ENCODE data around the gene MB.
A peak's percentile ranks its signal among the peaks of the same experiment; 100 is the strongest.
"Not testable (repeated sequence)": the region's sequence is repeated elsewhere in the genome, so short reads cannot be mapped to it uniquely, and the experiment has no call there.

MB gene

DNA sequence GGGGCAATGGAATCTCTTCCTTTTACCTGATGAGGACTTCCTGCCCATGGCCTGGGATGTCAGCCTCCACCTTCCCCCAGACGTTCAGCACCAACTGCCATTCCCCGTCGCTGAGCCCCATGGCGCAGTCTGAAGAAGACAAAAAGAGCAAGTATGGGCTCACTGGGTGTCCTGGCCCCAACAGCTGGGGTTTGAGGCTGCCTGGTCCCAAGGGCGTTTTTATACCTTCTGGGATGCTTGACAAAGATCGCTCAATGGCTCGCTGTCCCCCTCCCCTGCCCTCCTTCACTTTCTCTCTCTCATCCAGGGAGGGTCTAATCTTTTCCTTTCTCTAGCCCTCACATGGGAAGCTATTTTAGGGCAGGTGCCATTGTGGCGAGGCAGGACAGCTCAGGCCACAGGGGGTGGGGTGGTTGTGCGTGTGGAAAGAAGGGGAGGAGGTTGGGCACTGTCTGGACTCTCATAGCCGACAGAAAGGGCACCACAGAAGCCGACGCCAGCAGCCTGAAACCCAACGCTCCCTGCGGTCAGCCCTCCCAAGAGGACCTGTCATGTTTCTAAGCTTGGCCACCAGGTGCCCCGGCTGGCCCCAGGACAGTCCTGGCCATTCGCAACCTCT, at the start of gene MB:
Gene MB, minus strand, starts transcription at position 193 of the 619 bp plus-strand sequence. Its CDS starts 72 bp downstream, at position 121.
- no peak for DNase-seq

DNA sequence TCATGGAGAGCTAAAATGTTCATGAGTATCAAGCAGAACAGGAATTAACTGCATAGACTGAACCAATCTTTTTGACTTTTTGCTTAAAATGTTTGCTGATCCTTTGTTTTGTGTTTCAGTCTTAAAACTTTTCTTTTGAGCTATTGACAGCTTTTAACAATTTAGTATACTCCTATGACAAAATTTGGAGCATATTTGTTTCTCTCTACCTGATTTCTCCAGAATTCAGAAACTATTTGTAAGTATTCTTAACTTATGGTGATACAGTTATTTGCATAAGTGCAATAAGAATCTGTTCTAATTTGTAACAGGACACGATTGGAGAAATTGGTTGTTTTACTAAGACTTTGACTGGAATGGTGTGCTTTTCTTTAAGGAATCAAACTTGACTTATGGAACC, 49.6 kb upstream of the MB start:
- DNase-seq = not testable (repeated sequence)

GRCh38 chr22:35664955-35665587, 47.9 kb upstream of the MB start:
- no peak for DNase-seq

DNA sequence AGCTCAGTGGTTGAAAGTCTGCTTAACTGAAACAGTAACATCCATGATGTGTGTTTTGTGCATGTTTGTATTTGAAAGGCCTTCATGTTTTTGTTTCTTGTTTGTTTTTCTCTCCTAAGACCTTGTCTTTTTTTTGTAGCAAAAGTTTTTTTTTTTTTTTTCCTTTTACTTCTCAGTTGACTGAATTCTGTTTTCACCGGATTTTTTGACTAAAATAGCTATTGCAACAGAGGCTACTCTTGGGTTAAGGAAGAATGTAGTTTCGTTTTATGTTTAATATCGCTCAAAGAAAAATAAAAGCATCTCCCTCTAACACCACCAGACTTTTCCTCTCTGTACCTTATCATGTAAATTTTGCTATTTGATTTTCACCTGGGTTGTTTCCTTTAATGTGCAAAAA, 46.2 kb upstream of the MB start:
- no peak for DNase-seq

DNA sequence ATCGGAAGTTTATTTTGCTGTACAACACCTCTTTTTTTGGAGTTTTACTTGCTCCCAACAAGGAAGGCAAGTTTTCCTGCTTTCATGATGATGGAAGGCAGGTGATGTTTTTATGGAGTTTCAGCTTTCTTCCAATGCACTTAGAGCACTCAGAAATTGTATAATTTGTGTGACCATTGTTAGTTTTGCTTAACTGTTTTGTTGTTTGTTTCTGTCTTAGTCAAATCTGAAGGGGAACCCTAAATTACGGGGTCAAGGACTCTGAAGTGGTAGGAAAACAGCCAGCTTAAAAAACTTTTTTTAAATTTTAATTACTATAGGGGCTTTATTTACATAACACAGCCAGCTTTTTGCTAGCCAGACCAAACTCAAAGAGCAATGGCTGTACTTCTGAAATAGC, 45.8 kb upstream of the MB start:
- no peak for DNase-seq

DNA sequence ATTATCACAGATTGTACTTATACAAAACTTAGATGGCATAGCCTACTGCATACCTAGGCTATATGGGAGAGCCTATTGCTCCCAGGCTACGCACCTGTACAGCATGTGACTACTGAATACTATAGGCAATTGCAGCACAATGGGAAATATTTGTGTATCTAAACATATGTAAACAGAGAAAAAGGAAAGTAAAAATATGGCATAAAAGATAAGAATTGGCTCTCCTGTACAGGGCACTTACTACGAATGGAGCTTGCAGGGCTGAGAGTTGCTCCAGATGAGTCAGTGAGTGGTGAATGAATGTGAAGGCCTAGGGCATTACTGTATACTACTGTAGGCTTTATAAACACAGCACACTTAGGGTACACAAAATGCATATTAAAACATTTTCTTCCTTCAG, 44.3 kb upstream of the MB start:
- DNase-seq = no peak

DNA sequence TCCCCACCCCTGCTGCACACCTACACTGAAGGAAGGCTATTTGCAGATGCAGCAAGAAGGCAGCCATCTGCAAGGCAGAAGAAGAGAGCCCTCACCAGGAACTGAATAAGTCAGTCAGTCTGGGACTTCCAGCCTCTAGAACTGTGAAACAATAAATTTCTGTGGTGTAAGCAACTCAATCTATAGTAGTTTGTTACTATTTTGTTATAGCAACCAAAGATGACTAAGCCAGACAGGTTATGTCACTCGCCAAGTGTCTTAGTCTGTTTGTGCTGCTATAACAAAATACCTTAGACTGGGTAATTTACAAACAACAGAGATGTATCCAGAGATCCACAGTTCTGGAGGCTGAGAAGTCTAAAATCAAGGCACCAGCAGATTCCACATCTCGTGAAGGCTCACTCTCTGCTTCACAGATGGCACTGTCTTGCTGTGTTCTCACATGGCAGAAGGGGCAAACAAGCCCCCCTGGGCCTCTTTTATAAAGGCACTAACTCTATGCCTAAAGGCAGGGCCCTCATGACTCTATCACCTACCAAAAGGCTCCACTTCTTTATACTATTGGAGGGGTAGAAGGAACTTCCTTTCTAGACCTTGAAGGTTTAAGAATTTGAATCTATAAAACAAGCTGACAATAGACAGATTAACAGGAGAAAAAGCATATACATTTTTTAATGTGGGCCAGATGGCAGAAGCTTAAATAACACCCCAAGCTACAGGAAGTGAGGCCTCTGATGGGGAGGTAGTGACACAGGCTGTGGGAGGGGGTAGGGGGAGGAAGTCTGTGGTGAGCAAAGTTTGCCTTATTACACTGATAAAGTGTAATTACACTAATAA, 43.4 kb upstream of the MB start:
- DNase-seq = peak; percentile 58

GRCh38 chr22:35657571-35658312, 40.6 kb upstream of the MB start:
- DNase-seq = no peak

DNA sequence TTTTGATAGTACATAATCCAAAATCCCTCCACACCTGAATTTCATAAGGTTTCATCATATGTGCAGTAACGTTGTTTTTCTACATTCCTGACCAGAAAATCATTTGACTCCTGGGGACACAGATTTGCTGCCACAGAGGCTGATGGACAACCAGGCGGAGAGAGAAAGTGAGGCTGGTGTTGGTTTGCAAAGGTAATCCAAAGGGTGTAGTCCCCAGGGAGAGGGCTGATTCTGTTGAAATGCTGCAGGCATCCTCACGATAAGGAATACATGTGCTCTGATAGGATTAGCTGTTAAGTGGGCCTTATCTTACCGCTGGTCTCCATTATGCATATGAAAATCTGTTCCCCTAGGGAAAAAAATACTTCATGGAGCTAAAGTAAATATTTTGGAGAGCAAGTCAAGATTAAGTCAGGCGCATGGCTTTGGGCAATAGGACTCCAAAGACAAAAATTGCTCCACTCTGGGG, 39.2 kb upstream of the MB start:
- DNase-seq = no peak

- DNase-seq = no peak
Observed at GRCh38 chr22:35653824-35654223, 36.7 kb upstream of the MB start.

DNA sequence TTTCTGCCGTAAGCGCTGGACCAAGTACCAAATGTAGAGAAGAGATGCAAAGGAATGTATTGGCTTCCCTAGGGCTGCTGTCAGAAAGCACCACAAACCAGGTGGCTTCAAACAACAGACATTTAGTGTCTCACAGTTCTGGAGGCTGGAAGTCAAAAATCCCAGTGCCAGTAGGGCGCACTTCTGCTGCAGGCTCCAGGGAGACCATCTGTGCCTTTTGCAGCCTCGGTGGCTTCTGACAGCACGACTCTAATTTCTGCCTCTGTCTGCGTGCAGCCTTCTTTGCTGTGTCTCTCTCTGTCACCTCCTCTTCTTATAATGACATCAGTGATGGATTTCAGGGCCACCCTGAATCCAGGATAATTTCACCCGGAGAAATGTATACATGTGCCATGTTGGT, 34.0 kb upstream of the MB start:
- no peak for DNase-seq

- DNase-seq = no peak
Observed at GRCh38 chr22:35649636-35650250, 32.6 kb upstream of the MB start.

- DNase-seq = no peak
Observed at GRCh38 chr22:35649026-35649553, 32.0 kb upstream of the MB start.

DNA sequence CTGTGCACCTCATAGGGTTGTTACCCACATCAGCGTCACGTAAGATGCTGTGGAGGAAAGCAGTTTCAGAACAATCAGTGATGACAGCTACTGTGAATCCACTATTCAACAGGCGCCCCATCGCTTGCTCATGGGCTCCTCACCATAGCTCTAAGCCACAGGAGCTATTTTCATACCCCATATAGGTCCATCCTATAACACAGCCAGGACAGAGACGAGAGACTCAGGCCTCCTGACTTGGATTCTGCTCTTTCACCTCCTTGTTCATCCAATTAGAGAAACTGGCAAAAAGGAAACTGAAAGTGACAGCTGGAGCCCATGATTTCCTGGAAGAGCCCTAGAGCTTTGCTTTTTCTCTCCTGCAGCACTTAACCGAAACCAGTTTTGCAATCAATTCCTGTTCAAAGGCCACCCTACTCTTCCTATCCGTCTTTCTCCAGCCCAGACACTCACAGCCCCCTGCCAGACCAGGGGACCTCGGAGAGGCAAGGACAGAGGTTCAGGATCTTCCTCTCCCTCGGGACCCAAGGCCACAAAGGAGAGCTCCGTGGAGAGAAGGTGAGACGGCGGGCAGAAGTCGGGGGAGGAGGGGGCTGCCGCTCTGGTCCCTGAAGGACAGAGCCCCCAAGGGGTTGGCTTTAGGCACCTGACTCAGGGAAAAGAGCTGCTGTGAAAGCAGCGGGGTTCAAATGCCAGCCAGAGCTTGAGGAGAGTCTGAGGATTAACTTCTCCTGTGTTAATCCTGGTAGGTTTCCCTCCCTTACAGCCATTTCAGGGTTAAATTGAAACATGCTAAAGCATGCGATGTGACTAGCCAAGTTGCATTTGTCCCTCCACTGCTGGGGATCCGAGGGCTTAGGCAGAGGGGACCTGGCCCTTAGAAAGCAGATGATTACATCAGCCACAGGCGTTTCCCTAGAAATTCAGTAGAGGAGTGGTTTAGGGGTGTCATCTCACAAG, 31.2 kb upstream of the MB start, which contains the start of gene APOL6:
Gene APOL6, plus strand, starts transcription at position 381 of the 960 bp plus-strand sequence. CDS start 7,980 bp downstream, outside the sequence.
- peak; percentile 77 for DNase-seq

DNA sequence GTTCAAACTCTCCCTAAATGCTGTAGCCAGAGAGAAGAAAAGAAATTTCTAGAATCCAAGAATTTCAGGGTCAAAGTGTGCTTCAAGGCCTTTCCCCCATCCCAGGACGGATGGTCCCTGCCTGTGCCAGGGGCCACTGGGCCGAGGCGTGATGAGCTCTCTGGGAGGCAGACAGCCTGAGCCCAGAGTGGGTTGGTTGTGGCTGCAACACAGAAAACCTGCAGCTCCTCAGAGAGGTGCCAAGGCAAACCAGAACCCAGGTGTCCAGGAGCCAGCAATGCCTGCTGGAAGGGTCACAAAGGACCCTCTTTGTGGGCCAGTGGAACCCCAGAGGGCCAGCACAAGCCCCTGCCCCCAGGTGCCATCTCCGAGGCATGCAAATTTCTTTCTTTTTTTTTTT, 28.5 kb upstream of the MB start:
- DNase-seq = no peak

GRCh38 chr22:35643991-35644390, 26.9 kb upstream of the MB start:
- no peak for DNase-seq

DNA sequence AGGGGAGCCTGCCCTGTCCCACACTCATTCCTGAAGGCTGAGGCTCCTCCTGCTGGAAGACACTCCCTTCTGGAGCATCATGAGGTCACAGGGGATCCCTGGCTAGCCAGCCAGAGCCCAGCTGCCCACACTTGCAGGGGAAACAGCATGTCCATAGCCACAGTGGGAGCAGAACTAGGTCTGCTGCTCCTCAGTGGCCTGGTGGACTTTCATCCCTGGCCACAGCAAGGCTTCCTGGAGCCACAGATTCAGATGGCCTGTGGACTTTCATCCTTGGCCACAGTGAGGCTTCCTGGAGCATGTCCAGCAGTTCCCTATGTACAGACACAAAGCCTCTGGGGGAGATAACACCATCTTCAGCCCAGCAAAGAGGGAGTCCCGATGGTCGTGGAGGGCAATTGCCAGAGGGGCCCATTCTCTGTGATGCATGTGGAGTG, 25.2 kb upstream of the MB start:
- no peak for DNase-seq

GRCh38 chr22:35641494-35642120, 24.5 kb upstream of the MB start:
- DNase-seq = no peak

DNA sequence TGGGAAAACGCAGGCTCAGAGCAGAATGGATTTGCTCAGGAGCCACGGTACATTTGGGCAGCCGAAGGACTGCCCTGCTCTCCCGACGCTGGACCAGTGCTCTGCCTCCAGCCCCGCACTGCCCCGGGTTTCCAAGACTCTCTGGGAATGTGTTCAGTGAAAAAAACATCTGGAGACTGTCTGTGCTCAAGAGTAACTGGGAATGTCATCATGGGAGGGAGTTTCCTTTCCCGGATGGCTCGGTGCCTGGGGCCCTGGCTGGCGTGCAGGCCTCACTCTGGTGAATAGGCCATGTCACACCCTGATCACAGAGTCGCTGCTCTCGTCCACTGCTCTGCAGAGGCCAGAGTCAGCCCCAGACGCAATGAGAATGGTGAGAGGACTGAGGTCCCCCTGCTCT, 21.3 kb upstream of the MB start:
- no peak for DNase-seq

- no peak for DNase-seq
Observed at GRCh38 chr22:35638001-35638400, 20.9 kb upstream of the MB start.

DNA sequence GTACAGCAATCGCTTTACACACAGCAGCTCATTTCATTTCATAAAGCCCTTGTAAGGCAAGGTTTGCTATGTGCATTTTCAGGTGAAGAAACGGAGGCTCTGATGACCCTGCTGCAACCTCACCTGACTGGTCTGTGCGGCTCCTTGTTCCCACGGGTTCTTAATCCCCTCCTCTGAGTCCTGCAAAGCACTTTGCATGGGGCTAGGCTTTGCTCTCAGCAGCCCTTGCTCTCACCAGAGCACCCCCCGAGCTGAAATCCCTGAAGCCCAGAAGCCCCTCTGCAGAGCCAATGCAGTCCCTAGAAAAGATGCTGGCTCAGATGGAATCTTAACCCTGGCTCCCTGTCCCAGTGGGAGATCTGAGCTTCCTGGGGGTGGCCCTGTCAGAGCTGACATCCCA, 20.1 kb upstream of the MB start:
- DNase-seq = no peak

All from hematopoietic multipotent progenitor cell treated with erythropoietin and hydrocortisone succinate and interleukin-3 and kit ligand, for 6 days (in vitro differentiated cells).